HG03521 (cell line): ENCODE data around the gene INPP4B.

Experiments used
- ATAC-seq: cut with Tn5 transposase; IDR thresholded peaks from one replicate; pipeline ENCODE4 v1.9.1; 2021; ENCODE audit warnings: mild to moderate bottlenecking, moderate library complexity; ENCODE audit not compliant: unreplicated experiment

The INPP4B gene

GRCh38 chr4:142743121-142743825 lies 102.8 kb downstream of the INPP4B start:
- ATAC-seq, result no peak

DNA sequence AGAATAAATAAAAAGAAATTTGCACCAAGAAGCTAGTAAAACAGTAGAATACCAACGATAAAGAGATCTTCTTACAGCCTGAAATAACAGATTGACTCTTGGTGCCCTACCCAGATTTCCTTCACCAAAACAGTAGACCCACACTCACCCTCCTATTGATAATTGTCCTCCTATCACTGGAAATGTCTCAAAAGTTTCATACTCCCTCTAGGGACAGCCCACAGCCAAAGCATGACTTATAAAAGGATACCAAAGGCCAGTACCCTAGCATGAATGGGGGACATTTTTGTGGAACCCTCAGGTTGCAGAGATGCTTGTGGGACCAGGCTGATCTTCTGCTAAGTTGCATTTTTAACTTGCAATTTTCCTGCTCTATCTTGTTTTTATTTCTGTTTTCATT lies 104.1 kb downstream of the INPP4B start:
- ATAC-seq, result no peak

GRCh38 chr4:142728233-142728632 lies 117.9 kb downstream of the INPP4B start:
- no peak for ATAC-seq

GRCh38 chr4:142727149-142727548 lies 119.0 kb downstream of the INPP4B start:
- ATAC-seq, result no peak

- no peak for ATAC-seq
Measured at GRCh38 chr4:142725886-142726285, 120.2 kb downstream of the INPP4B start.

DNA sequence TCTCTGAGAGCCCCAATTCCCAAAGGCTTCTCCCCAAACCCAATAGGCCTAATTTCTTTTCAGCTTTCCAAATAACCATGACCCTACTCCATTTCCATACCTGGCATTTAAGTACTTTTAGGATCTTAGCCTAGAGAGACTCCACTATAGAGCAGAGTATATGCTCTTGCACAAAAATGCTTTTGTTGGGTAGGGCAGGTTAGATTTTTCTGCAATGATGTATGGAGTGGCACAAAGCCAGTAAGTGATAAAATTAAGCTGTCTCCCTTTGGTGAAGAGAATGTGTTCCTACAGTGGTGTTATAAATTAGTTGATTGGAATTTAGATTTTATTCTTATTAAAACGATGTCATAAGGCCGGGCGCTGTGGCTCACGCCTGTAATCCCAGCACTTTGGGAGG lies 124.9 kb downstream of the INPP4B start:
- no peak for ATAC-seq

DNA sequence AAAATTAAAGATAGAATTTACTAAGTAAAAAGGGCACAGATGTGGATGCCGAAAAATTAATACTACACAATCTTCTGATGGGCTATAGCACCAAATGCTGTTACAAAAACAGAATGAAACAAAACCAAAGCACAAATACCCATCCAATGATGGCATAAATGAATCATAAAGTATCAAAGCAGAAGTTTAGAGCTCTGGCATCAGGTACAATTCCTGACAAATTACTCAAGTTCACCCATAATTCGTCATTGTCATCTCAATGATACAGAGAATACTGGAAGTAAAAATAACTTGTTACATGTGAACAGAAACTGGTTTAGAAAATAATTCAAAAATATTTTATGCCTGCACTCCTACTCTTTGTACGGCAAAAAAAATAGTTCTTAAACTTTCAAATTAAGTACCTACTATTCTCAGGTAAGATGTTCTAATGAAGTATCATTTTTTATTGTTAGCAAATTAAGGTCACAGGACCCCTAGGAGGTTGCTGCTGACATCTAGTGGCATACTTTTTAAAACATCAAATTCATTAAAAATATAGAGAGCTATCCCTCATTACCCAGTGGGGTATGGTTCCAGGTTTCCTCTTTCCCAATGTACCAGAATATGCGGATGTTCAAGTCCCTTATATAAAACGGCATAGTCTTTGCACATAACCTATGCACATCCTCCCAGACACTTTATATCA lies 126.1 kb downstream of the INPP4B start:
- no peak for ATAC-seq

DNA sequence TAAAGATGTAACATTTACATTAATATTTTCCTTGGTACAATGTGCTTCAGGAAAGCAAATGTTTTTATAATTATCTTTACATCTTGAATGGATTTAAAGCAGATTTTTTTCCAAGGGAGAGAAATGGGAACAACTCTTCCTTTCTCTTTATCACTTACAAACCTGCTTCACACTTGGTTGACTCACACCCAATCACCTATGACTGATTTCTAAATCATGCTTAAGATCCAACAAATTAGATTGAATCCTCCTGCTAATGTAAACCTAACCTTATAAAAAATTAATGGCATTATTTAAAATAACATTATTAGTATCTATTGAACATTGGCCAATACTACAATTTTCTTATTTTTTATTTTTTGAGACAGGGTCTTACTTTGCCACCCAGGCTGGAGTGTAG lies 127.1 kb downstream of the INPP4B start:
- ATAC-seq, result no peak

DNA sequence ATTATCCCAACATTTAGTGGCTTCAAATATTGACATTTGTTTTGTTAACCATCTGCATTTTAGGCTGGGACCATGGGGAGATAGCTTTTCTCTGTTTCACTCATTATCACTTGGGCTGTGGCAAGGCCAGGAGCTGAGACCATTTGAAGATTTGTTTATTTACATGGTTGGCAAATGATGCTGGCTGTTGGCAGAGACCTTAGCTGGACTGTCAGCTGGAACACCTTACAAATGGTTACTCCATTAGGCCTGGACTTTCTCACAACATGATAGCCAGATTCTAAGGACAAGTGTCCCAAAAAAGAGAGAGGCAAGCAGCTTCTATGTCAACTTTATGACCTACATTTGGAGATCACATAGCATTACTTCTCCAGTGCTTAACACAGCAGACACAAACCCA lies 130.4 kb downstream of the INPP4B start:
- no peak for ATAC-seq

DNA sequence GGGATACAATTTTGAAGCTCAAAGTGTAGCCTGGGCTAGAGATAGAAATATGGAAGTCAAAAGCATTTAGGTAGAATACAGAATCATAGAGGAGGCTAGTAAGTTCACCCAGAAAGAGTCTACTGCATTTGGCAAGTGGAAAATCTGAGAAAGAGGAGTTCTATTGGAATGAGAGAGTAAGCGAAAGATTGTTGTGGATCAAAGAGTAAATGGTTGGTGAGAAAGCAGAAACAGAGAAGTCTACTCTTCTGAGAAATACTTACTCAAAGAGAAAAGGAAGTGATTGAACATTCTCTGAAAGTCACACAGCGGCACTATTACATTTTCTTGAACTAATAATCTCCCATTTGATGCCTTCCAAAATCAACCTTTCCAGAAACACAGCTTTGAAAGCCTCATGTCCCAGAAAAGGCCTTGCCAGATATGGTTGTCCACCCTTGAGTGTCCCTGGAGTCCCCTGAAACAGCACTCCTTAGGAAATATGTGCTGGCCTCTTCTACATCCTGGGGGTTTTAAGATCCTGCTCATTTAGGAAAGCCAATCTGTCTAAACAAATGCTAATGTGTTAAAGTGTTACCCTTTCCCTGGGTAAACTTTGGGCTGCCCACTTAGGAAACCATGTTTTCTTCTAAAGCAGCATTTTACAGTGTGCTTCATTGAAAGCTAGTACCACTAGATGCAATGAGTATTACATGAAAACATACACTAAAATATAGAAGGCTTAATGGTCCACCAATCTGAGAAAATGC lies 132.6 kb downstream of the INPP4B start:
- no peak for ATAC-seq

- ATAC-seq, result no peak
Measured at GRCh38 chr4:142708231-142708630, 137.9 kb downstream of the INPP4B start.

- no peak for ATAC-seq
Measured at GRCh38 chr4:142707401-142707800, 138.7 kb downstream of the INPP4B start.

- no peak for ATAC-seq
Measured at GRCh38 chr4:142706381-142706780, 139.7 kb downstream of the INPP4B start.

DNA sequence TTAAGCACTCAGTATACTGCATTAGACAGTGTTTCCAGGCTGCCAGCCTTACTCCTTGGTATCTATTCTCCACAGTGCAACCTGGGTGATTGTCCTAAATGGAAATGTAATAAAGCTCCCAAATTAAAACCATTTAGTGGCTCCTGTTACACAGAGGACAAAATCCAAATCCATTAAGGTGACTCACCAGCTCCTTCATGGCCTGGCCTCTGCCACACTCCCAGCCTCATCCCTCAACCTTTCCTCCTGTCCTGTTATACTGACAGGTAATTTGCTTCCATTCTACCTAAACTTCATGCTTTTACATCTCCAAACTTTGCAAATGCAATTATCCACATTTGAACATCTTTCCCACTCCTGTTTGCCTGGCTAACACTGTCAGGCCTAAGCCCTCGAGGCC lies 140.3 kb downstream of the INPP4B start:
- no peak for ATAC-seq

GRCh38 chr4:142703694-142704309 lies 142.3 kb downstream of the INPP4B start:
- ATAC-seq, result no peak

DNA sequence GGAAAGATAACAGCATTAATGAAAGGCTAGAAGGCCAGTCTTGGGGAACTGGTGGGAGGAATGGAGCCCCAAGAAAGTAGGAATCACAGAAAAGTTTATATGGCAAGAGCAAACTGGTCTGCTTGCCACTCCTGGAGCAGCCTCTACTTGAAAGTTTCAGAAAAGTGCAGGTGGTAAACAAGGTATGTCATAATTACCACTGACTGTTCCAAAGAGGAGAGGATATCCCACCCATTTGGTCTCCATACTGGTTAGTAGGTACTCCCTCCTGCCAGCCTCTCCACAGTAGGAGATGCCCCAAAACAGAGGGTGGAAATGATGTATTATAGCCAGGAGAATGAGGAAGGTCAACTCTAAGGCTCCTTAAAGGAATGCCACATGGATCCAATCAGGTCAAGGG lies 145.1 kb downstream of the INPP4B start:
- ATAC-seq, result no peak

- no peak for ATAC-seq
Measured at GRCh38 chr4:142700531-142700930, 145.6 kb downstream of the INPP4B start.

DNA sequence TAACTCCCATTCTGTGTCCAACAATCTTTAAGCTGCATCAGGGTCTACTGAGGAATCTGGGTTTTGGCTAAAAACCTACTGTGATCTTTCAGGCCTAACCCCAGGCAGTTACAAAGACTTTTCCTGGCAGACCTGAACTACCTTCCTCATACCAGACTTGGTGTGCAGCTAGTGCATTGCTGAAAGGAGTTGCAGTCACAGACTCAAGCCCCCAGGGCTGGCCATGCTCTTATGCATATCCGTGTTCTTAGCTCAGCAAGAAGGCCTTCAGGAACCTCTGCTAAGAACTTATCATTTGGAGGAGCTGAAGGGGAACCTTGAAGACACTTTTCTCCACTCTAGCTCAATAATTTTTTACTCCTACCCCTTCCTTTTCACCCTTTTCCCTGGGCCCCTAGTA lies 147.5 kb downstream of the INPP4B start:
- no peak for ATAC-seq

DNA sequence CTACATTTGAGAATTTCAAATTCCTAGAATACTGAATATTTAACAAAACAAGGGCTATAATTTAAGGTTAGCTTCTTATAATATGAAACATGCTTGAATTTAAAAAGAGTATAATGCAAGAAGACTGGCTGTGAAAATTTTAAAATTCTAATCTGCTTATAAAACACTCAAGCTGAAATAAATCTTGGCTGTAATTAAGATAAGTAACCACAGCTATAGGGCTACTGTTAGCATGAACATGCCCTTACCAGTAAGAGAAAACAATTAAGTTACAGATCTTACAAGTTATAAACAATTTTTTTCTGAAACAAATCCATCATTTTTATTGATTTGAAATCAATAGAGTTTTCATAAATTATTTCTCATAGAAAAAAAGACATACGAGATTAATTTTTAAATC lies 148.2 kb downstream of the INPP4B start:
- ATAC-seq, result no peak

DNA sequence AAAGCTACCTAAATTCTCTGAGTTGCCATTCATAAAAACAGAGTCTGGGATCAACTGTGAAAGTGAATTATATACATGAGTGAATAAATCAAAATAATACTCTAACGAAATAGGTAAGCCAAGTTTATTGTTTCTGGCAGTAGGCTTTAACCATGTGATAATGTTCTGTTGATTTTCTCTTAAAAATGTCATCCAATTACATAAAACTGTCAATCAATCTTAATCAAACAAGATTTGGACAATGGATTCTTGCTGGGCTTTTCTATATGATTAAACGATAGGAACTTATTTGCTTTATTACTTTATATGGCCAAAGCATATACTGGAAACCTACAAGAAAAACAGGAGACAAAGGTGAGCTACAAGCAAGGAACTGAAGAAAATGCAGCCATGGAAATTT lies 148.8 kb downstream of the INPP4B start:
- no peak for ATAC-seq

DNA sequence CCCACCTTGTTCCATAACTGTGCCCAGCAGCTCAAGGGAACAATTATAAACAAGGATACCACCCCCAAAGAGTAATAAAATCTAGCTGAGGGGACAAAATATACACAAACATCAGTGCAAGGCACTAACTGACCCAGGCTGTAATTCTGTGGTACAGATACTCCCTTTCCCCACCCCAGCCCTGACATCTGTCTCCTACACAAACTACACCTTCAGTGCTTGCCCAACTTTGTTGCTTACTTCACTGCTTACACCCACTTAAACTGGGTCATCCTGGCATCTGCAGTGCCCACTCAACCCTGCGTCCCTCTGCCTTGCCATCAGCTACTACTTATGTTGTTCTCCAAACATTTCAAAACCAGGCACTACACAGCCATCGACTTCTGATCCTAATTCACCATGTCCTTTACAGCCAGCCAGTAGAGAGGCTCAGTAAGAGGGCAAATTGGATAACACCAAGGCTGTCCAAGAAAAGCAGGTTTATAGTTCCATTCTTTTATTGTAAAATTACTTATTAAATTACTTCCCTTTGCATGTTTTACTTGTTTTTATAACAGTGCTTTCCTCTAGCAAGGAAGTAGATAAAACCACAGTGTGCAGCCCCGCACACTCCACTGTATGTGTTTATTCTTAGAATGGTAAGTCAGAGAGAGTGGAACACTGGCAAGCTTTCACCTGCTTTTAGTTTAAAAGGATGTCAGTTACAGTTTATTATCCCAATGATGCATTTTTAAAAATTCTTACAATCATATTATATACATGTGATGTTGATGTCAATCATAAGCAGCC lies 149.6 kb downstream of the INPP4B start:
- no peak for ATAC-seq
